Measurements from ENCODE around the gene HCFC1R1. TPM values are rescaled to one million over a fixed set of nuclear protein-coding genes. Genes with fewer than 3 reads are reported as not detected.

Gene HCFC1R1
- total RNA-seq, 1 donor from 2014 or later: 65.7 TPM

DNA sequence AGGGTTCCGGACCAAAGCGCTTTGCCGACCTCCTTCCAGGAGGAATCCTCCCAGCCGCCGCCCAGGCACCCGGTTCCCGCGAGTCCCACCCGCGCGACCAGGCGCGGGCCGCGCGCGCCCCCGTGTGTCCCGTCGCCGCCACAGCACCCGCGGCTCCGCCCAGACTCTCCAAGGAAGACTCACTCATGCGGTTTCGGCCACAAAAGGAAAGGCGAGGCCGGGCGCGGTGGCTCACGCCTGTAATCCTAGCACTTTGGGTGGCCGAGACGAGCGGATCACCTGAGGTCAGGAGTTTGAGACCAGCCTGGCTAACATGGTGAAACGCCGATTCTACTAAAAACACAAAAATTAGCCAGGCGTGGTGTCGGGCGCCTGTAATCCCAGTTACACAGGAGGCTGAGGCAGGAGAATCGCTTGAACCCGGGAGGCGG is 40.0 kb downstream of the HCFC1R1 start:
- Mint-ChIP-seq H3K9me3 (no peaks in the 10 kb centered on the region), H3K27me3 (ENCODE audit: low read depth) (peaks cover 2% of the 10 kb centered on the region), H3K36me3 (no peaks in the 10 kb centered on the region), H3K4me3 (peak overlapping the region; percentile 38), H3K27ac (no peak overlapping the region), H3K4me1 (peaks cover 32% of the 10 kb centered on the region)
- DNase-seq (ENCODE audit: low spot score in 2 of 2, unreplicated experiment in 2 of 2): peak; percentile 74 to 84
- TF ChIP-seq CTCF (IDR thresholded peaks at IDR 0.05; ENCODE audit: unreplicated experiment): peak; percentile 93

- peaks cover 23% of the 10 kb centered on the region for H3K4me1 Mint-ChIP-seq
- H3K36me3 Mint-ChIP-seq: no peaks in the 10 kb centered on the region
- H3K4me3 Mint-ChIP-seq: peak overlapping the region; percentile 75
- TF ChIP-seq CTCF (IDR thresholded peaks at IDR 0.05; ENCODE audit: unreplicated experiment): no peak
- no peaks in the 10 kb centered on the region for H3K9me3 Mint-ChIP-seq
- H3K27me3 Mint-ChIP-seq (ENCODE audit: low read depth): peaks cover 2% of the 10 kb centered on the region
- DNase-seq (ENCODE audit: low spot score in 2 of 2, unreplicated experiment in 2 of 2): no peak
- H3K27ac Mint-ChIP-seq: peak overlapping the region; percentile 67
Observed at GRCh38 chr16:2982402-2982801, 41.3 kb downstream of the HCFC1R1 start.

DNA sequence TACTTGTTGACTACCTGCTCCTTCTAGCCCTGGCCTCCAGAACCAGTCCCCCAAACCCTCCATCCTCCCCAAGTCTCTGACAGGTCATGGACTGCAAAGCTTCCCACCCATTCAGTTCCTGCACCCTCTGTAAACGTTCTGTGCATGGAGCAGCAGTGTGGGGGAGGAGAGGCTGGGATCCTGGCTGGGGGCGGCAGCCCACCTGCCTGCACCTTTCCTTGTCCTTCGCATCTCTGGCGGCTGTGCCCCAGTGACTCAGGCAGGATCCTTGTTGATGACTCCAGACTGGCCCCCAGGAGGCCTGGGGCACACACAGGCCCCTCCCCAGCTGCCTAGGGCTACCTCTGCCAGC is 41.9 kb downstream of the HCFC1R1 start:
- Mint-ChIP-seq H3K4me1 (peaks cover 23% of the 10 kb centered on the region), H3K27ac (peak overlapping the region; percentile 87), H3K4me3 (peak overlapping the region; percentile 75), H3K27me3 (ENCODE audit: low read depth) (peaks cover 2% of the 10 kb centered on the region), H3K9me3 (no peaks in the 10 kb centered on the region), H3K36me3 (no peaks in the 10 kb centered on the region)
- TF ChIP-seq CTCF (IDR thresholded peaks at IDR 0.05; ENCODE audit: unreplicated experiment): no peak
- DNase-seq (ENCODE audit: low spot score in 2 of 2, unreplicated experiment in 2 of 2): no peak

- Mint-ChIP-seq H3K27me3 (ENCODE audit: low read depth) (peaks cover 2% of the 10 kb centered on the region), H3K4me1 (peaks cover 20% of the 10 kb centered on the region), H3K27ac (peak overlapping the region; percentile 87), H3K4me3 (peak overlapping the region; percentile 75), H3K9me3 (no peaks in the 10 kb centered on the region), H3K36me3 (no peaks in the 10 kb centered on the region)
- TF ChIP-seq CTCF (IDR thresholded peaks at IDR 0.05; ENCODE audit: unreplicated experiment): no peak
- no peak for DNase-seq (ENCODE audit: low spot score in 2 of 2, unreplicated experiment in 2 of 2)
Observed at GRCh38 chr16:2981177-2981898, 42.4 kb downstream of the HCFC1R1 start.

DNA sequence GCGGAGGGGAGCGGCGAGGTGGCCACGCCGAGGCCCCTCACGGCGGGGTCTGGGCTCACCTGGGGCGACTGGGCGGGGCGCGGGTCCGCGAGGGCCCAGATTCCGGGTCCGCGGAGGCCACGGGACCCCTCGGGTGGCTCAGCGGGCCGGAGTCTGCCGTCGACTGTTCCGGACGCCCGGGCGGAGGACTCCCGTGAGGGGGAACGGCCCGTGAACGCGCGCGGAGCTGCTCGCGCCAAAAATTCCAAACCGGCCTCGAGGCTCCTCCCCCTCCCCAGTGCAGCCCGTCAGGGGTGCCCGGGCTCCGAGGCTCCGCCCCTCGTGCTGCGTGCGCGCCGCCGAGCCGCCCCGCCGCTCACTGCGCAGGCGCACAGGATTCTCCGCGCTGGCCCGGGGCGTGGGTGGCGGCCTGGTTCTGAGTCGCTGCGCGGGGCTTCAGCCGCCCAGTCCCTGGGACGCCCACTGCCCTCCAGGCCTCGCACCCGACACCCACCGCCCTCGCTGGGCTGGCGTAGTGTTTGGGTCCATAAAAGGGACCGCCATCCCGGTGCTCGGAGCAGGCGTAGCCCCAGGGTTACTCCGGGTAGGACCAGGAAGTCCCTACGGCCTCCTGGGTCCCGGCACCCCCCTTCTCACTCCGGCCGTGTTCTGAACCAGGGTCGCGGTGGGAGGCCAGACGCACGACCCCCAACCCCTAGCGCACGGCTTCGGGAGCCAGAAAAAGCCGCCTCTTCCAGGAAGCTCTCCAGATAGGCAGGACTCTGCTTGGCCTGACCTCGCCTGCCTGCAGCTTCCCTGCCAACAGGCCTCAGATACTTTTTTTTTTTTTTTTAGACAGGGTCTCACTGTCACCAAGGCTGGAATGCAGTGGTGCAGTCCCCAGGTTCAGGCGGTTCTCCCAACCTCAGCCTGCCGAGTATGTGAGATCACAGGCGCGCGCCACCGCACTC is 43.2 kb downstream of the HCFC1R1 start, which contains the start of gene PKMYT1:
Gene PKMYT1, minus strand, starts transcription at position 220 of the 950 bp plus-strand sequence. CDS start 789 bp downstream, outside the sequence.
- H3K4me1 Mint-ChIP-seq: peaks cover 20% of the 10 kb centered on the region
- peak within 1 kb of the TSS; percentile 75 for H3K4me3 Mint-ChIP-seq
- no peak for TF ChIP-seq CTCF (IDR thresholded peaks at IDR 0.05; ENCODE audit: unreplicated experiment)
- DNase-seq (ENCODE audit: low spot score in 2 of 2, unreplicated experiment in 2 of 2): peak; percentile 93 to 97
- H3K9me3 Mint-ChIP-seq: no peaks in the 10 kb centered on the region
- no peaks in the 10 kb centered on the region for H3K36me3 Mint-ChIP-seq
- peak within 1 kb of the TSS; percentile 87 for H3K27ac Mint-ChIP-seq
- peaks cover 2% of the 10 kb centered on the region for H3K27me3 Mint-ChIP-seq (ENCODE audit: low read depth)
